ENCODE data around the gene RPS6KB2.

- TF ChIP-seq, protein P1, sequence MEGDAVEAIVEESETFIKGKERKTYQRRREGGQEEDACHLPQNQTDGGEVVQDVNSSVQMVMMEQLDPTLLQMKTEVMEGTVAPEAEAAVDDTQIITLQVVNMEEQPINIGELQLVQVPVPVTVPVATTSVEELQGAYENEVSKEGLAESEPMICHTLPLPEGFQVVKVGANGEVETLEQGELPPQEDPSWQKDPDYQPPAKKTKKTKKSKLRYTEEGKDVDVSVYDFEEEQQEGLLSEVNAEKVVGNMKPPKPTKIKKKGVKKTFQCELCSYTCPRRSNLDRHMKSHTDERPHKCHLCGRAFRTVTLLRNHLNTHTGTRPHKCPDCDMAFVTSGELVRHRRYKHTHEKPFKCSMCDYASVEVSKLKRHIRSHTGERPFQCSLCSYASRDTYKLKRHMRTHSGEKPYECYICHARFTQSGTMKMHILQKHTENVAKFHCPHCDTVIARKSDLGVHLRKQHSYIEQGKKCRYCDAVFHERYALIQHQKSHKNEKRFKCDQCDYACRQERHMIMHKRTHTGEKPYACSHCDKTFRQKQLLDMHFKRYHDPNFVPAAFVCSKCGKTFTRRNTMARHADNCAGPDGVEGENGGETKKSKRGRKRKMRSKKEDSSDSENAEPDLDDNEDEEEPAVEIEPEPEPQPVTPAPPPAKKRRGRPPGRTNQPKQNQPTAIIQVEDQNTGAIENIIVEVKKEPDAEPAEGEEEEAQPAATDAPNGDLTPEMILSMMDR (IDR thresholded peaks at IDR 0.05) = no peak
- TF ChIP-seq POLR2A (IDR thresholded peaks at IDR 0.05) = no peak
These were observed 39.8 kb downstream of the RPS6KB2 start for GRCh38 chr11:67468056-67468455.

Data from uterus (tissue), 2 donors.